Tibial nerve (tissue), 3 donors: Measurements from ENCODE around the gene GNAL.

Experiments
- CTCF ChIP-seq, 5 experiments: fragments of 200-600 bp in 3 of 5; fragments of 450-650 bp in 2 of 5; sonication (generic) in 3 of 5; IDR thresholded peaks; one replicate each; pipeline ENCODE4 v1.5.1; 2016 to 2019; ENCODE audit warnings: antibody characterized with exemption in 5 of 5, mild to moderate bottlenecking in 3 of 5, moderate library complexity in 2 of 5
- POLR2A ChIP-seq, 2 donors: fragments of 450-650 bp; IDR thresholded peaks; one replicate each; pipeline ENCODE4 v1.6.1; 2017; ENCODE audit warnings: antibody characterized with exemption in 2 of 2, mild to moderate bottlenecking in 2 of 2, moderate library complexity in 2 of 2

- no peak for TF ChIP-seq CTCF (IDR thresholded peaks at IDR 0.05)
- no peak for TF ChIP-seq POLR2A (IDR thresholded peaks at IDR 0.05)
Observed at GRCh38 chr18:11851806-11852337, 162.8 kb downstream of the GNAL start.
